ENCODE data around the gene HSPG2.

DNA sequence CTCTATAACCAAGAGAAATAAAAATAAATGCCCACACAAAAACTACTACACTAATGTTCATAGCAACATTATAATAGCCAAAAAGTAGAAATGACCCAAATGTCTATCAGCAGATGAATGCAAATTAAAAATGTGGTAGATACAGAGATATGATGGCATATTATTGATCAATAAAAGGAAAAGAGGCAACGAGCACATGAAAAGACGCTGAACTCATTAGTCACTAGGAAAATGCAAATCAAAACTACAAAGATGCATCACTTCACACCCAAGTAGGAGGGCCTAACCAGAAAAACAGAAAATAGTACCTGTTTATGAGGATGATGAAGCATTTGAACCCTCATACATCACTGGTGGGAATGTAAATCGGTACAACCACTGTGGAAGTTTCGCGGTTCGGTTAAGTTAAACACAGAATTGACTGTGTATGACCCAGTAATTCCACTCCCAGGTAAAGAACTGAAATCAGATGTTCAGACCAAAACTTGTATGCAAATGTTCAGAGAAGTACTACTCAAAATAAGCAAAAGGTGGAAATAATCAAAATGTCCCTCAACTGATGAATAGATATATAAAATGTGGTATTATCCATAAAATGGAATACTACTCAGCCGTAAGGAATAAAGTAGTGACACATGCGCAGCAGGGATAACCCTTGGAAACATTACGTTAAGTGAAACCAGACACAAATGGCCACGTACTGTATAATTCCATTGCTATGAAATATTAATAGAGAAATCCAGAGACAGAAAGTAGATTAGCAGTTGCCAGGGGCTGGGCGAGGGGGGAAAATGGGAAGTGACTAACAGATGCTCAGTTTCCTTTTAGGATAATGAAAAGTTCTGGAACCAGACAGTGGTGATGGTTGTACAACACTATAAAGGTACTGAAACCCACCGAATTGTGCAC is 157.2 kb downstream of the HSPG2 start:
- TF ChIP-seq CTCF (IDR thresholded peaks at IDR 0.05) (no peak), POLR2A (IDR thresholded peaks at IDR 0.05) (no peak)
